ENCODE measurements around the gene SELENOM. TPM values are rescaled to one million over a fixed set of nuclear protein-coding genes. Genes with fewer than 3 reads are reported as not detected.
A peak's percentile ranks its signal among the peaks of the same experiment; 100 is the strongest.
"Not testable (repeated sequence)": the region's sequence is repeated elsewhere in the genome, so short reads cannot be mapped to it uniquely, and the experiment has no call there.

Gene SELENOM
- total RNA-seq, 3 donors from 2014 or later (not counting 1 experiment from before 2014, with no cell fraction given): 8.1 to 14.0 (median 10.6) TPM

- H3K27ac ChIP-seq (ENCODE audit: low read length): no peak overlapping the region
- H3K27ac Mint-ChIP-seq: peak overlapping the region in 1 of 2 donors; percentile 79
Observed at GRCh38 chr22:31080164-31080847, 27.1 kb downstream of the SELENOM start.

DNA sequence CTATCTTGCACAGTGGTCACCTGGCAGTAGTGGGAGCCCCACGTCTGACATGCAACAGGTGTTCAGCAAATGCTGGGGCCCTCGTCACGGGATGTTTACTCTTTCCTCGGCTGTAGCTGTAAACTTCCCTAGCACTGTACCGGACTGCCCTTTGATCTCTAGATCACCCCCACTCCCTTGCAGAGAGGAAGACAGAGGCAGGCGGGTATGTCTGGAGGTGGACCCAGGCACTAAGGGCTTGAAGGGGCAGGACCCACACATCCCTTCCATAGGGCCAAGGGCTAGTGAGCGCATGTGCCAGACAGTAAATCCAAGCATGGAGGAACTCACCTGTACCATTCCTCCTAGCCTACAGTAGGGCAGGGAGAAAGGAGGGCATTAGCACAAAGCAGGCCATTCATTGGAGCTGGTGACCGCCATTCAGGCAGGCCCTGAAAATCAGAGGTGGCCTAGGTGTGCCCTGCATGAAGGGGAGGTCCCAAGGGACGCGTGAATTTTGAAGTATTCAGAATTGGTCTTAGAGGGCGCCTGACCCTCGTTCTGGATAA, 28.2 kb downstream of the SELENOM start:
- TF ChIP-seq CTCF (IDR thresholded peaks at IDR 0.05): no peak
- Histone ChIP-seq H3K27ac (ENCODE audit: low read length) (no peak overlapping the region), H3K9me3 (ENCODE audit: control insufficient read depth, insufficient read depth, low read length) (no peaks in the 10 kb centered on the region), H3K27me3 (ENCODE audit: control insufficient read depth, insufficient read depth, low read length) (no peaks in the 10 kb centered on the region), H3K36me3 (ENCODE audit: control insufficient read depth, insufficient read depth, low read length) (no peaks in the 10 kb centered on the region), H3K4me3 (ENCODE audit: low read length) (no peak overlapping the region), H3K4me1 (ENCODE audit: control insufficient read depth, insufficient read depth, low read length) (peaks cover 31% of the 10 kb centered on the region)
- Mint-ChIP-seq H3K36me3 (no peaks in the 10 kb centered on the region), H3K4me1 (peaks cover 19 to 33% of the 10 kb centered on the region in 2 donors), H3K27ac (no peak overlapping the region), H3K27me3 (ENCODE audit: low read depth in 2 of 2) (no peaks in the 10 kb centered on the region), H3K9me3 (no peaks in the 10 kb centered on the region), H3K4me3 (no peak overlapping the region)
- intact Hi-C loops (cut with micrococcal nuclease): no loop called here
- no peak for ATAC-seq
- WGBS (ENCODE audit: insufficient coverage): 89% methylated on average over 12 of the region's 12 CpGs
- DNase-seq: no peak

More at GRCh38 chr22:31080164-31080847, 27.1 kb downstream of the SELENOM start:
- no peaks in the 10 kb centered on the region for H3K36me3 ChIP-seq (ENCODE audit: control insufficient read depth, insufficient read depth, low read length)
- Mint-ChIP-seq H3K4me1 (peaks cover 23 to 40% of the 10 kb centered on the region in 2 donors), H3K27me3 (ENCODE audit: low read depth in 2 of 2) (no peaks in the 10 kb centered on the region), H3K36me3 (no peaks in the 10 kb centered on the region), H3K4me3 (peak overlapping the region; percentile 88), H3K9me3 (no peaks in the 10 kb centered on the region)
- 19% methylated on average over 4 of the region's 5 CpGs for WGBS (ENCODE audit: insufficient coverage)
- no peaks in the 10 kb centered on the region for H3K27me3 ChIP-seq (ENCODE audit: control insufficient read depth, insufficient read depth, low read length)
- intact Hi-C loops (cut with micrococcal nuclease): loop anchor here (5.0 to 10.0 kb wide), 2 partner anchors 133 to 1394 kb away; partner anchors contain the start of gene FBXO7
- peak overlapping the region; percentile 61 for H3K4me3 ChIP-seq (ENCODE audit: low read length)
- ATAC-seq (no peak), DNase-seq (no peak)
- peaks cover 37% of the 10 kb centered on the region for H3K4me1 ChIP-seq (ENCODE audit: control insufficient read depth, insufficient read depth, low read length)
- H3K9me3 ChIP-seq (ENCODE audit: control insufficient read depth, insufficient read depth, low read length): no peaks in the 10 kb centered on the region
- no peak for TF ChIP-seq CTCF (IDR thresholded peaks at IDR 0.05)

GRCh38 chr22:31078389-31078788, 29.0 kb downstream of the SELENOM start:
- H3K4me1 Mint-ChIP-seq: peaks cover 17 to 27% of the 10 kb centered on the region in 2 donors
- H3K27me3 ChIP-seq (ENCODE audit: control insufficient read depth, insufficient read depth, low read length); H3K36me3 ChIP-seq (ENCODE audit: control insufficient read depth, insufficient read depth, low read length); H3K4me3 Mint-ChIP-seq; H3K27me3 Mint-ChIP-seq (ENCODE audit: low read depth in 2 of 2); H3K9me3 Mint-ChIP-seq; intact Hi-C loops (cut with micrococcal nuclease); DNase-seq; H3K9me3 ChIP-seq (ENCODE audit: control insufficient read depth, insufficient read depth, low read length); ATAC-seq; H3K27ac ChIP-seq (ENCODE audit: low read length); H3K36me3 Mint-ChIP-seq; H3K27ac Mint-ChIP-seq; H3K4me3 ChIP-seq (ENCODE audit: low read length): not testable (repeated sequence)
- 100% methylated on average over 2 of the region's 2 CpGs for WGBS (ENCODE audit: insufficient coverage)
- H3K4me1 ChIP-seq (ENCODE audit: control insufficient read depth, insufficient read depth, low read length): peaks cover 24% of the 10 kb centered on the region

- no peaks in the 10 kb centered on the region for H3K9me3 ChIP-seq (ENCODE audit: control insufficient read depth, insufficient read depth, low read length)
- no peaks in the 10 kb centered on the region for H3K36me3 Mint-ChIP-seq
- no peaks in the 10 kb centered on the region for H3K9me3 Mint-ChIP-seq
- DNase-seq (no peak), ATAC-seq (no peak)
- H3K27me3 ChIP-seq (ENCODE audit: control insufficient read depth, insufficient read depth, low read length): no peaks in the 10 kb centered on the region
- WGBS (ENCODE audit: insufficient coverage): 86% methylated on average over 5 of the region's 6 CpGs
- no peak overlapping the region for H3K4me3 ChIP-seq (ENCODE audit: low read length)
- H3K27me3 Mint-ChIP-seq (ENCODE audit: low read depth in 2 of 2): peaks cover 0 to 4% of the 10 kb centered on the region in 2 donors
- no peak overlapping the region for H3K27ac ChIP-seq (ENCODE audit: low read length)
- no peak for TF ChIP-seq CTCF (IDR thresholded peaks at IDR 0.05)
- peaks cover 17 to 23% of the 10 kb centered on the region in 2 donors for H3K4me1 Mint-ChIP-seq
- intact Hi-C loops (cut with micrococcal nuclease): no loop called here
- H3K4me1 ChIP-seq (ENCODE audit: control insufficient read depth, insufficient read depth, low read length): peaks cover 23% of the 10 kb centered on the region
- no peak overlapping the region for H3K4me3 Mint-ChIP-seq
- no peaks in the 10 kb centered on the region for H3K36me3 ChIP-seq (ENCODE audit: control insufficient read depth, insufficient read depth, low read length)
- H3K27ac Mint-ChIP-seq: no peak overlapping the region
Observed at GRCh38 chr22:31077681-31078080, 29.7 kb downstream of the SELENOM start.

Measured in natural killer cell (primary cell).